Activated naive CD4-positive, alpha-beta T cell treated with anti-CD3 and anti-CD28 coated beads, Interleukin-2, amount 50 U/mL, for 72 hours (primary cell): ENCODE measurements around the gene SZRD1. TPM values are rescaled to one million over a fixed set of nuclear protein-coding genes. Genes with fewer than 3 reads are reported as not detected.

ENCODE experiments used
- ATAC-seq, 2 donors: fragments of 150-1000 bp; cut with Tn5 transposase; 2 replicates each; pipeline ENCODE4 v1.10.0; 2021; ENCODE audit warnings: mild to moderate bottlenecking in 2 of 2, moderate library complexity in 2 of 2
- DNase-seq, 2 donors: peaks; one replicate each; pipeline ENCODE4 v3.0.0; 2021 to 2022; ENCODE audit warnings: low spot score in 2 of 2
- H3K27ac Mint-ChIP-seq, 2 donors: one replicate each; pipeline ENCODE4 v1.8.0; 2022; ENCODE audit warnings: mild to moderate bottlenecking in 2 of 2, mixed read lengths in 2 of 2
- H3K36me3 Mint-ChIP-seq, 2 donors: one replicate each; pipeline ENCODE4 v1.8.0; 2022; ENCODE audit warnings: mixed read lengths in 2 of 2
- H3K9me3 Mint-ChIP-seq, 2 donors: one replicate each; pipeline ENCODE4 v1.8.0; 2022; ENCODE audit warnings: mixed read lengths in 2 of 2
- total RNA-seq, 2 donors: library from RNA; stranded (reverse); gene quantifications; one replicate each; pipeline ENCODE4 v1.2.3, GENCODE V29; 2022

The SZRD1 gene
- total RNA-seq, 2 donors from 2014 or later = 151 to 170 TPM

DNA sequence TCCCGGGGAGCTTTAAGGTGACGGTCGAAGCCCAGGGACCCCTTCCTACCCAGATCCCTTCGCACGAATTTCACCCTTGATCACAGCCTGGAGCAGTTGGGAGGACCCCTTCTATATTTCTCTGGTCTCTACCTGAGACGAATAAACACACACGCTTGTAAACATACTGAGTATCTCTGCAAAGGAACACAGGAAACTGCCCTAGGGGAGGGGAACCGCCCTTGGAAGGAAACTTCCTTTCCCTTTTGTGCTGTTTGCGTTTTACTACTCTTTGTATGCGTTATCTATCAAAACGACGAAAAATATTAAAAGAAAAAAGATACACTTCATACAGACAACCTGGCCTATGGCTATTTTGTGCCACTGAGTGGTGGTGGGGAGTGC lies 74.2 kb downstream of the SZRD1 start:
- DNase-seq (no peak), ATAC-seq (peak; percentile 16 to 32)
- Mint-ChIP-seq H3K9me3 (no peaks in the 10 kb centered on the region), H3K27ac (peak overlapping the region; percentile 95 to 96), H3K36me3 (peaks cover 9 to 11% of the 10 kb centered on the region in 2 donors)

GRCh38 chr1:16442265-16442664 lies 75.2 kb downstream of the SZRD1 start:
- no peaks in the 10 kb centered on the region for H3K9me3 Mint-ChIP-seq
- no peak for ATAC-seq
- no peak for DNase-seq
- peaks cover 9 to 11% of the 10 kb centered on the region in 2 donors for H3K36me3 Mint-ChIP-seq
- H3K27ac Mint-ChIP-seq = peak overlapping the region; percentile 95 to 96

GRCh38 chr1:16442941-16443340 lies 75.9 kb downstream of the SZRD1 start:
- peak overlapping the region; percentile 7 to 90 for H3K27ac Mint-ChIP-seq
- DNase-seq (no peak), ATAC-seq (no peak)
- no peaks in the 10 kb centered on the region for H3K9me3 Mint-ChIP-seq
- H3K36me3 Mint-ChIP-seq = peaks cover 9 to 11% of the 10 kb centered on the region in 2 donors

DNA sequence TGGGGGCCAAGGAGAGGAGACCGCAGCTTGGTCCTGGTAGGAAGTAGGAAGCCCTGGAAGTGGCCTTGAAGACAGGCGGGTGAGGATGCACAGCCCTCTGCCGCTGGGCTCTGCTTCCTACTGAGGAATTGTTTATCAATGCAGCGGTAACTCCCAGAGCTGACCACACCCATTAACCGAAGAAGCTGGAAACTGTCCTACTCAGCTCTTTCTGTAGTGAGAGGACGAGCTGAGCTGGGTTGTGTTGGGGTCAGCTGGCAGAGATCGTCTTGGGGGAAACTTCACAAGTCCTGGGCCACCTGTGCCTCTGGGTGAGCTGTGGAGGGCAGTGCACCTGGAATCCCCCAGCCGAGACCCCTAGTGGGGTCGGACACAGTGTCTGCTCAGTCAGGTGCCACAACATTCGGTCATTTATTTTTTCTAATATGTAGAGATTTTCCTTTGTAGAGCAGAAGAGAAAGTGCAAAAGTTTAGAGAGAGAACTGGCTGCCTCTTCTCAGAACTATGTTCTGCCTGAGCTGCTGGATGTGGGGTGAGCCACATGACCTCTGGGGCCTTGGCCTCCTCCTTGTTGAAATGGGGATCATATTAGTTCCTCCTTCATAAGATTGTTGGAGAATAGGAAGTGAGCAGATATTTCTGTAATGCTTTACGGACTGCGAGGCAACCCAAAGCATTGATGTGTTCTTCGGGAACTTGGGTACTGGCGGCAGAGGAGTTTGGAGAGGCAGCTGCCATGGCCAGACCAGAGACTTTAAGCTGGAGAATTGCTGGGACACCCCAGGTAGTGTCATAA lies 77.1 kb downstream of the SZRD1 start:
- ATAC-seq = no peak
- Mint-ChIP-seq H3K9me3 (no peaks in the 10 kb centered on the region), H3K36me3 (peaks cover 11 to 21% of the 10 kb centered on the region in 2 donors), H3K27ac (peak overlapping the region; percentile 7 to 75)
- DNase-seq = no peak

DNA sequence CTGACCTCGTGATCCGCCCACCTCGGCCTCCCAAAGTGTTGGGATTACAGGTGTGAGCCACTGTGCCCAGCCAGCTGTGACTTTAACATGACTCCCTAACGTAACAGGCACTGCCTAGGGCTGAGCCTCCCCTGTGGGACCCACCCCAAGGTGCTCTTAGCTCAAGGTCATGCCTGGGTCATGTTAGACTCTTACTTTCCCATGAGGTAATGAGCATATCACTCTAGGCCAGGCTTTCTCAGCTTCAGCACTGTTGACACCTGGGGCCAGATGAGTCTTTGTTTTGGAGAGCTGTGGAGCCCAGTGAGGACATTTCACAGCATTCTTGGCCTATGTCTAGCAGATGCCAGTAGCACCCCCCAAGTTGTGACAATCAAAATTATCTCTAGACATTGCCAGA lies 78.0 kb downstream of the SZRD1 start:
- Mint-ChIP-seq H3K9me3 (no peaks in the 10 kb centered on the region), H3K27ac (peak overlapping the region in 1 of 2 donors; percentile 40), H3K36me3 (peaks cover 11 to 27% of the 10 kb centered on the region in 2 donors)
- no peak for ATAC-seq
- DNase-seq = no peak

DNA sequence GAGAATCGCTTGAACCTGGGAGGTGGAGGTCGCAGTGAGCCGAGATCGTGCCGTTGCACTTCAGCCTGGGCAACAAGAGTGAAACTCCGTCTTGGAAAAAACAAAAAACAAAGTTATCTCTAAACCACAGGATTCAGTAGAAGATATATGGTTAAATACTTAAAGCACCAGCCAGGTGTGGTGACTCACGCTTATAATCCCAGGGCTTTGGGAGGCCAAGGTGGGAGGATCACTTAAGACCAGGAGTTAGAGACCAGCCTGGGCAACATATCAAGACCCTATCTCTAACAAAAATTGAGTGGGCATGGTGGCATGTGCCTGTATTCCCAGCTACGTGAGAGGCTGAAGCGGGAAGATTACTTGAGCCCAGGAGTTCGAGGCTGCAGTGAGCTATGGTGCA lies 79.1 kb downstream of the SZRD1 start:
- peaks cover 5 to 27% of the 10 kb centered on the region in 2 donors for H3K36me3 Mint-ChIP-seq
- H3K9me3 Mint-ChIP-seq = no peaks in the 10 kb centered on the region
- no peak for ATAC-seq
- H3K27ac Mint-ChIP-seq = peak overlapping the region in 1 of 2 donors; percentile 40
- no peak for DNase-seq

GRCh38 chr1:16447641-16448040 lies 80.6 kb downstream of the SZRD1 start:
- ATAC-seq (no peak), DNase-seq (no peak)
- Mint-ChIP-seq H3K36me3 (peaks cover 4 to 33% of the 10 kb centered on the region in 2 donors), H3K9me3 (no peaks in the 10 kb centered on the region), H3K27ac (peak overlapping the region; percentile 53 to 68)

Other genes starting within 250 kb of the SZRD1 start
- under 1 TPM; 0.07 to 0.16 TPM for gene EPHA2, start 211.2 kb upstream of the SZRD1 start, total RNA-seq
- 10 to 100 TPM in 1 of 2 donors, 1 to 10 TPM in 1; 8.4 to 10.1 TPM for gene ARHGEF19, start 154.6 kb upstream of the SZRD1 start, total RNA-seq
- 1 to 10 TPM; 3.0 to 4.2 TPM for gene CPLANE2, start 130.1 kb upstream of the SZRD1 start, total RNA-seq
- 10 to 100 TPM; 12.6 to 23.4 TPM for gene FBXO42, start 14.8 kb upstream of the SZRD1 start, total RNA-seq
- gene SPATA21, start 70.2 kb downstream of the SZRD1 start, total RNA-seq = not detected
- gene NECAP2, start 73.5 kb downstream of the SZRD1 start, total RNA-seq = 10 to 100 TPM; 58.8 to 69.5 TPM
- gene RNU1-1, start 147.0 kb downstream of the SZRD1 start, total RNA-seq = 1,000 to 10,000 TPM; 1,082 to 1,722 TPM
- 1 to 10 TPM; 6.2 to 6.5 TPM for gene NBPF1, start 246.3 kb downstream of the SZRD1 start, total RNA-seq